ENCODE measurements around the gene SMDT1.

DNA sequence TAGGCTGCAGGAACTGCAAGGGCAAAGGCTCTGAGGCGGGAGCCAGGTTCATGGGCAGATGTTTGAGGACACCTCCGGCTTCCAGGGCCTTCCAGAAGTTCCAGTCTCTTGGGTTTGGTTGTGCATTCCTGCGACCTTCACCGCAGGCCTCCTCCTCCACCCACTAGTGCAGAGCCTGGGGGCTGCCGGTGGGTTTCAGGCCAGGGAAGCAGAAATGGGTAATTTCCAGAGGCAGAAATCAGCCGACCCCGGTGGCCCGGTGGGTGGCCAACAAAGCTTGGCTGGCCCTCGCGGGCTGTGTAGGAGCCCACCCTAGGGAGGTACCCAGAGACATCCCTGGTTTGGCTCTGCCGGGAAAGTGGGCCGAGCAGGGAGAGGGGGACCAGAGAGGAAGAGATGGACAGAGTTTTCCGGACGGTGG lies 5.9 kb upstream of the SMDT1 start:
- TF ChIP-seq, protein P1, sequence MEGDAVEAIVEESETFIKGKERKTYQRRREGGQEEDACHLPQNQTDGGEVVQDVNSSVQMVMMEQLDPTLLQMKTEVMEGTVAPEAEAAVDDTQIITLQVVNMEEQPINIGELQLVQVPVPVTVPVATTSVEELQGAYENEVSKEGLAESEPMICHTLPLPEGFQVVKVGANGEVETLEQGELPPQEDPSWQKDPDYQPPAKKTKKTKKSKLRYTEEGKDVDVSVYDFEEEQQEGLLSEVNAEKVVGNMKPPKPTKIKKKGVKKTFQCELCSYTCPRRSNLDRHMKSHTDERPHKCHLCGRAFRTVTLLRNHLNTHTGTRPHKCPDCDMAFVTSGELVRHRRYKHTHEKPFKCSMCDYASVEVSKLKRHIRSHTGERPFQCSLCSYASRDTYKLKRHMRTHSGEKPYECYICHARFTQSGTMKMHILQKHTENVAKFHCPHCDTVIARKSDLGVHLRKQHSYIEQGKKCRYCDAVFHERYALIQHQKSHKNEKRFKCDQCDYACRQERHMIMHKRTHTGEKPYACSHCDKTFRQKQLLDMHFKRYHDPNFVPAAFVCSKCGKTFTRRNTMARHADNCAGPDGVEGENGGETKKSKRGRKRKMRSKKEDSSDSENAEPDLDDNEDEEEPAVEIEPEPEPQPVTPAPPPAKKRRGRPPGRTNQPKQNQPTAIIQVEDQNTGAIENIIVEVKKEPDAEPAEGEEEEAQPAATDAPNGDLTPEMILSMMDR (IDR thresholded peaks at IDR 0.05), result no peak
- TF ChIP-seq EZH2 (IDR thresholded peaks at IDR 0.05; ENCODE audit: borderline replicate concordance, insufficient read depth, low read depth, low read length, poor library complexity, severe bottlenecking), result no peak
